ENCODE results near the gene PDE1A.

GRCh38 chr2:182416861-182417260, 10.0 kb downstream of the PDE1A start:
- no peak for TF ChIP-seq CTCF (IDR thresholded peaks at IDR 0.05; ENCODE audit: poor library complexity)
- TF ChIP-seq EZH2 (IDR thresholded peaks at IDR 0.05; ENCODE audit: borderline replicate concordance): no peak
